ENCODE measurements around the gene RCBTB2. TPM values are rescaled to one million over a fixed set of nuclear protein-coding genes. Genes with fewer than 3 reads are reported as not detected.

RCBTB2 gene
- total RNA-seq, 2 donors from 2014 or later, result 1.6 to 6.0 TPM

GRCh38 chr13:48443442-48444208, 89.3 kb downstream of the RCBTB2 start:
- DNase-seq (no peak), ATAC-seq (no peak)
- Histone ChIP-seq H3K4me3 (no peak overlapping the region), H3K36me3 (replicated peaks in 1 of 2; ENCODE audit: insufficient read depth in 1 of 2, low read depth in 2 of 2) (no peaks in the 10 kb centered on the region), H3K4me1 (no peaks in the 10 kb centered on the region), H3K27me3 (no peaks in the 10 kb centered on the region), H3K27ac (no peak overlapping the region), H3K9me3 (no peaks in the 10 kb centered on the region)
- 87 to 100% methylated on average over 1 of the region's 1 CpG for WGBS, 2 donors
- intact Hi-C loops (cut with DNase I), result no loop called here
- TF ChIP-seq CTCF (IDR thresholded peaks at IDR 0.05) (no peak), POLR2A (IDR thresholded peaks at IDR 0.05) (no peak)

Other genes with a start within 250 kb of the RCBTB2 start
- gene RB1, start 229.3 kb downstream of the RCBTB2 start, total RNA-seq, result 10 to 100 TPM; 20.5 to 28.0 TPM
- gene LPAR6, start 120.0 kb downstream of the RCBTB2 start, total RNA-seq, result 10 to 100 TPM in 1 of 2 donors, 1 to 10 TPM in 1; 6.3 to 11.7 TPM
- gene CYSLTR2, start 120.8 kb upstream of the RCBTB2 start, total RNA-seq, result under 1 TPM in 1 of 2 donors, not detected in 1; 0.52 TPM